Stimulated activated CD4-positive, alpha-beta T cell treated with anti-CD3 and anti-CD28 coated beads, Interleukin-1b, Interleukin-23, amount 100 ng/mL, for 1 hour (primary cell): ENCODE results near the gene ZNF629.
"Not testable (repeated sequence)": the region's sequence is repeated elsewhere in the genome, so short reads cannot be mapped to it uniquely, and the experiment has no call there.

Experiments
- DNase-seq, 2 donors: peaks; one replicate each; pipeline ENCODE4 v3.0.0-alpha.2; 2020; ENCODE audit warnings: low read depth in 2 of 2

ZNF629 gene

GRCh38 chr16:30786936-30787612 lies at the start of gene ZNF629:
TSS of gene ZNF629 (minus strand) at chr16:30787205. CDS start at chr16:30784482, 2,723 bp downstream.
- DNase-seq, result no peak

- no peak for DNase-seq
These were observed 47.2 kb upstream of the ZNF629 start for GRCh38 chr16:30834130-30834740.

DNA sequence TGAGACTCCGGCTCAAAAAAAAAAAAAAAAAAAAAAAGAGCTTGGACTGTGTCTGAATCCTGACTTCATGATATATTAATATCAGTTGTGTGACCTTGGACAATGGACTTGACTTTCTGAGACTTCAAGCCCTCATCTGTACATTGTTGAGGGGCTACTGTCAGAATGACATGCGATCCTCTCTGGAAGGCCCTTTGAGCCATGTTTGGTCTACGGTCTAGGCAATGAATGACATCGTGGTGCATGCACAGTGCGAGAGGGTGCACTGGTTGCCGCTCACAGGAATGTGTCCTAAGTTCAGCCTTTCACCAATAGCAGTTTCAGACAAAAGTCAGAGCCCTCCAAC lies 43.0 kb upstream of the ZNF629 start:
- no peak for DNase-seq

DNA sequence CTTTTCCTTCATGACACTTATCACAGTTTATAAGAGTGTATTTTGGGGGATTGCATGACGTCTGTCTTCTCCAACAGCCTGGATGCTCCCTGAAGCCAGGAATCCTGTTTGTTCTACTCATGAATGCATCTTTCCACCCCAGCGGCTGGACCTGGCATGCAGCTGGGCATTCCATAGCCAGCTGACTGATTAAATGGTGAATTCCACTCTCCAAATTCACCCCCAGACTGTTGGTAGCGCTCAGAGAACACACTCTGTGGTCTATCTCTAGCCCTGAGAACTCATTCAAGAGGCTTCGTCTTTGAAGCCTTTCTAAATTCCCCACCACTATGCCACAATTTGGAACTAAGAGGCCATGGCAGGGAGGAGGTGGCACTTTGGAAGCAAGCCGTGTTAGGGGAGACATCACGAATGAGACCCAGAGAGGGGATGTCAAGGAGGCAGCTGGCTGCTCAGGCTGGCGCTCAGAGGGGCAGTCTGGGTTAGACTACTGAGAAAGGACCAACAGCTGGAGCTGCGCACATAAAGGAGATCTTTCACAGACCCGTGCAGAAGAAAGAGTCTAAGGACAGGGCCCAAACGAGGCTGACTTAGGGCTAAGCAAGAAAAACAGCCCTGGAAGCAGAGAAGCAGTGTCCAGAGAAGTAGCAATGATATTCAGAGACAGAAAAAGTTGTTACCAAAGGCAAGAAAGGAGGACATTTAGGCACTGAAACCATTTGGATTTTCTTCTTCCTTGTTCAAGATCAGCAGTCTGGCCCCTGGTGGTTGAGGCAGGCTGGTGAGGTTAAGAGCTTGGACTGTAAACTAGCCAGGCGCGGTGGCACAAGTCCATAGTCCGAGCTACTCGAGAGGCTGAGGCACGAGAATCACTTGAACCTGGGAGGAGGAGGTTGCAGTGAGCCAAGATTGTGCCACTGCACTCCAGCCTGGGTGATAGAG lies 42.4 kb upstream of the ZNF629 start:
- no peak for DNase-seq

GRCh38 chr16:30821891-30822290 lies 34.9 kb upstream of the ZNF629 start:
- no peak for DNase-seq

DNA sequence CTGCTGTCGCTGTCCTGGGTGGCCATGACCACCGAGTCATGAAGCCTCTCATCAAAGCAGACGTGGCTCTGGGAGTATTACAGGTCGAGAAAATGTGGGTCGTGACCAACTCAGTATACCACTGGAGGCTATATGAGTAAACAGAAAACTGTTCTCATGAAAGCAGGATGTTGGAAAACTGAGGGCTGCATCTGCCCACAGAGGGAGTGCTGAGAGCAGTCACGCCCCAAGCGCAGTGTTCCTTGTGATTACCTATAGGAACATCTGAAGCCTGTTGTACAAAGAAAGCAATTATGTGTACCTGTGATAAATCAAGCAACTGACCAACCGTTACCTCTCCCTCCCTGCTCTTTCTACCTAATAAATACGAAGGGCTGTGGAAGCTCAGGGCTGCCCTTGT lies 34.4 kb upstream of the ZNF629 start:
- DNase-seq, result not testable (repeated sequence)

DNA sequence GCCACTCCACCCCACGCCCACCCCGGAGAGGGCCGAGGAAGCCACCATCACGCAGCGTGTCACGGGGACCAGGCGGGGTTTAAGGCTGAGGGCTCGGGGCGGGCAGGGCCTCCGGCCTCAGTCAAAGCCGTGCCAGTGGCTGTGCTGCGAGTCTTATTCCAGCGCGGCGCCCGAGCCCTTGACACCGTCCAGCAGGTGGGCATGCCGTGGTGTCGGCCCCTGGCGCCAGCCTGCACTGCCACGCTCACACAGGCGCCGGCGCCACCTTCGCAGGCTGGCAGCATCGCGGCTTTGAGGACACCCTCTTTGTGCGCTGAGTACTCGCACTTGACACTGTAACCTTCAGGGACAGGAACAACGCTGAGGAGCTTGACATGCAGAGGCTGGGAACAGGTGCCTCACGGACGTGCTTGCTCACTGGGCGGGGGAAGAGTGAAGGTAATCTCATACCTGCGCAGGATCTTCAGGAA lies 34.0 kb upstream of the ZNF629 start:
- DNase-seq, result no peak

GRCh38 chr16:30816769-30817168 lies 29.8 kb upstream of the ZNF629 start:
- no peak for DNase-seq

- no peak for DNase-seq
These were observed 26.8 kb upstream of the ZNF629 start for GRCh38 chr16:30813821-30814189.

- DNase-seq, result not testable (repeated sequence)
These were observed 22.7 kb upstream of the ZNF629 start for GRCh38 chr16:30809675-30810074.

DNA sequence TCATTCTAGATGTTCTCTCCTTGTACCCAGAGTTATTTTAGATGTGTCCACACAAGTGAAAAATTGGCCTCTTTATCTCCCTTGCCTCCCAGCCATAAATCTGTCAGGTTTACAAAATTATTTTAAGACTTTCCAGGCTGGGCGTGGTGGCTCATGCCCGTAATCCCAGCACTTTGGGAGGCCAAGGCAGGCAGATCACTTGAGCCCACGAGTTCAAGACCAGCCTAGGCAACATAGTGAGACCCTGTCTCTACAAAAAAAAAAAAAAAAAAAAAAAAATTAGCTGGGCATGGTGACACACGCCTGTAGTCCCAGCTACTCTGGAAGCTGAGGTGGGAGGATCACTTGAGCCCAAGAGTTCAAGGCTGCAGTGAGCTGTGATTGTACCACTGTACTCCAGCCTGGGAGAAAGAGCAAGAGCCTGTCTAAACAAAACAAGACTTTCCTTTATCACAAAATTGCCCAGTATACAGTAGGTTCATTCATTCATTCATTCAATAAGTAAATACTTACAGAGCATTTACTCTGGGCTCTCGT lies 22.0 kb upstream of the ZNF629 start:
- not testable (repeated sequence) for DNase-seq

GRCh38 chr16:30808146-30808545 lies 21.1 kb upstream of the ZNF629 start:
- no peak for DNase-seq

DNA sequence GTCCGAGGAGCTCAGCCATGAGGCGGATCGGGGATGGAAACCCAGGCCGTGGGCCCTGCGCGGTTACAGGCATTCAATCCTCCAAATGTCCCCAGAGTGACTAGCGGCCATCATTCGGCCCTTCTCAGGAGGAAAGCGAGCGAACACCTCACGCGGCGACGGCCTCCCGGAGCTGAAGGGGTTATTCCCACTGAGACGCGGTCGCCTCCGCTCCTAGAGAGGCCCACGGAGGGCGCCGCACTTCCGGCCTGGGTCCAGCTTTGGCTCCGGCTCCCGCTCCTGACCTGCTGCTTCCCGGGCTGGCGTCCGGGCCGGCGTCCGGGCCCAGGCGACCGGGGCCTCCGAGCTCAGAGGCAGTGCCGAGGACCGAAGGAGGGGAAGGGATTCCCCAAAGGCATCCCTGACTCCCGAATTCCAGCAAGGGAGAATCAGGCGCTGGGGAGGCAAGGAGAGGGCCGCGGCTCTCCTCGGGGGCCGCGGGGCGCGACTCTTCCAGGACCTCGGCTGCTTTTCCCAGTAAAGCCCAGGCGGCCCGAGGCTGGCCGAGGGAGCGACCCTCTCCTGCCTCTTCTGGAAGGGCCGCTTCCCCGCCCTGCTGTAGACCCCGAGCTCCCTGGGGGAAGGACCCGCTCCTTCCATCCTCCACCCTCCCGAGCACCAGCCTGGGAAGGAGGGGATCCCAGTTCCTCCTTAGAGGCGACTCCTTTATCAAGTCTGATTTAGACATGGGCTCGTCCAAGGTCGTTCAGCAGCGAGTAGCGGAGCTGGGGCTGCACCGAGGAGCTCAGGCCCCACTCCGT lies 18.6 kb upstream of the ZNF629 start:
- peak in 1 of 2 donors; percentile 39 for DNase-seq

DNA sequence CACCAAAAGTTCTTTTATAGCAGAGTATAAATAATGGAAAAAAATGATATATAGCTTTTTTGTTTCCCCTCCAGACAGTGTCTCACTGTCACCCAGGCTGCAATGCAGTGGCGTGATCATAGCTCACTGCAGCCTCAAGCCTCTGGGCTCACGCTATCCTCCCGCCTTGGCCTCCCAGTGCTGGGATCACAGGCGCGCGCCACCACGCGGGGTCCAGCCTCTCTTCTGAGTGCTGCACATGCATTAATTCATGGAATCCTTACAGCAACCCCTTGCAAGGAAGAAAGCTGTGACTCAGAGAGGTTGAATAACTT lies 18.0 kb upstream of the ZNF629 start:
- no peak for DNase-seq

DNA sequence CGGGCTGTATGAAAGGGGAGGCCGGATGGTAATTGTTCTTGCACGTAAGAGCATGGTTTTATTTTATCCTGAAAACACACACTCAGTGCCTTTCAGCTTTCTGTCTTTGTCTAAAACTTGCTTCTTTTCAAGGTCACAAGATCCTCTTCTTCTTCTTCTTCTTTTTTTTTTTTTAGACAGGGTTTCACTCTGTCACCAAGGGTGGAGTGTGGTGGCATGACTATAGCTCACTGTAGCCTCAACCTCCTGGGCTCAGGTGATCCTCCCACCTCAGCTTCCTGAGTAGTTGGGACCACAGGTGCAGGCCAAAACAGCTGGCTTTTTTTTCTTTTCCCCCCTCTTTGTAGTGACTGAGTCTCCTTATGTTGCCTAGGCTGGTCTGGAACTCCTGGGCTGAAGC lies 15.9 kb upstream of the ZNF629 start:
- no peak for DNase-seq

DNA sequence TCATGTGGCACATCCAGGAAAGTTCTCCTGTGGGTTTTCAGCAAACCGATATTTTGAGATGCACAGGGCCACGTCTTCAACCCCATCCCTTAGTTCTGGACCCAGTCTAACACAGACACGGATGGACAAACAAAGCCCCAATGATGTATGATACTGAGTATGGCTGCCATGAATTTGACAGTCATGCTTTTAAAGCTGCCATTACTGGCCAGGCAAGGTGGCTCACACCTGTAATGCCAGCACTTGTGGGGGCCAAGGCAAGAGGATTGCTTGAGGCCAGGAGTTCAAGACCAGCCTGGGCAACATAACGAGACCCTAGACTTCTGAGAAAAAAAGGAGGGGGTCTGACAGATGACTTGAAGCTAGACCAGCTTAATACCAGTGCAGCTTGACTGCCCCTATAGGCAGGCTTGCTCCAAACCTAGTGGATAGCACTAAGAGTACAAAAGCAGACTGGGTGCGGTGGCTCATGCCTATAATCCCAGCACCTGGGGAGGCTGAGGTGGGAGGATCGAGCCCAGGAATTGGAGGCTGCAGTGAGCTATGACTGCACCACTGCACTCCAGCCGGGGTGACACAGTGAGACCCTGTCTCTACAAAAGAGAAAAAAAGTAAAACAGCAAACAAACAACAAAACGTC lies 10.8 kb upstream of the ZNF629 start:
- DNase-seq, result no peak

GRCh38 chr16:30794634-30795033 lies 7.6 kb upstream of the ZNF629 start:
- DNase-seq, result no peak

- DNase-seq, result no peak
These were observed 6.6 kb upstream of the ZNF629 start for GRCh38 chr16:30793508-30794069.

DNA sequence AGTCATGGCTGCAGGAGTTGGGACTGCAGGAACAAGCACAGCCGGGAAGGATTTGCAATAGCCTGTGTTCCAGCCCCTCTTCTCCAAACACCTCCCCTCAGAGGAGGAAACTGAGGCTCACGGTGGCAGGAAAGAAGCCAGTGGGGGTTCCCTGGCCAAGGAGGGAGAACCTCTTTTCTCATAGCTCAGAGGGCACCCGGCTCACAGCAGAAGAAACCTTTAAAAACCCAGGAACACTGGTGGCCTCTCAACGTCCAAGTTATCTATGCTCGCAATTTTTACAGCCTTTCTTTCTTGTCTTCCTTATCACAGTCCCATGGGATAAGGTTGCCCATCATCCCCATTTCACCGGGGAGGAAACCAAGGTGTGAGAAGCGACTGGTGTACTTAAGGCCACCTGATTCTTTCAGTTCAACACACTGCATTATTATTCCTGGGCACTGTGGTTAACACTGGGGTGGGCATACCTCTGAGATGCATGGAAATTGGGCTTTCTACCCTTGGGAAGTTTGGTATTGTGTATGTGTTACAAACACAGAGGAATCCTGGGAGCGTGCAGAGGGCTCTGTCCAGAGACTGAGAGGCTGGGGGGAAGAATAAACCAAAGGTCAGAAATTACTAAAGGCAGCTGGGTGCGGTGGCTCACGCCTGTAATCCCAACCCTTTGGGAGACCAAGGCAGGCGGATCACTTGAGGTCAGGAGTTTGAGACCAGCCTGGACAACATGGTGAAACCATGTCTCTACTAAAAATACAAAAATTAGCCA lies 791 bp upstream of the ZNF629 start:
- no peak for DNase-seq
